IPS DF 6.9 (cell line): ENCODE results near the gene FLRT2.

Experiments
- DNase-seq: peaks from one replicate; pipeline ENCODE4 v3.0.0-alpha.2; 2013; ENCODE audit warnings: low read depth, low spot score
- H3K27ac ChIP-seq: one replicate; pipeline ENCODE4 v1.5.1; 2013; ENCODE audit warnings: low read length, control low read depth
- H3K27me3 ChIP-seq: 2 replicates; pipeline ENCODE4 v1.6.1; 2013; ENCODE audit warnings: mild to moderate bottlenecking, low read length; ENCODE audit not compliant: control insufficient read depth, insufficient read depth
- H3K36me3 ChIP-seq: 2 replicates; pipeline ENCODE4 v1.6.1; 2013; ENCODE audit warnings: low read length; ENCODE audit not compliant: control insufficient read depth, insufficient read depth
- H3K4me1 ChIP-seq: 2 replicates; pipeline ENCODE4 v1.6.1; 2013; ENCODE audit warnings: low read length; ENCODE audit not compliant: control insufficient read depth, insufficient read depth
- H3K4me3 ChIP-seq: 2 replicates; pipeline ENCODE4 v1.5.1; 2013; ENCODE audit warnings: mild to moderate bottlenecking, low read length
- H3K9me3 ChIP-seq: 2 replicates; pipeline ENCODE4 v1.6.1; 2013; ENCODE audit warnings: low read length, inconsistent platforms; ENCODE audit not compliant: control insufficient read depth, insufficient read depth
- WGBS: extraction: QIAGEN DNeasy Blood & Tissue Kit; methylation state at CpG from one replicate; pipeline ENCODE4 v1.1.7; 2013; ENCODE audit warnings: mixed read lengths, missing lambda C conversion rate; ENCODE audit not compliant: insufficient read length, insufficient coverage; 5-methylcytosine and 5-hydroxymethylcytosine counted together

The FLRT2 gene

GRCh38 chr14:85536833-85537190 lies 6.9 kb downstream of the FLRT2 start:
- Histone ChIP-seq H3K4me3 (no peak overlapping the region), H3K4me1 (peaks cover 4% of the 10 kb centered on the region; the same call in 1 of the 2 replicates), H3K27ac (no peak overlapping the region), H3K9me3 (no peaks in the 10 kb centered on the region), H3K36me3 (no peaks in the 10 kb centered on the region), H3K27me3 (peaks cover 22% of the 10 kb centered on the region)
- no CpG with 5 or more reads among the region's 1 CpG for WGBS
- no peak for DNase-seq

GRCh38 chr14:85537526-85537925 lies 7.6 kb downstream of the FLRT2 start:
- H3K27me3 ChIP-seq: peaks cover 15% of the 10 kb centered on the region
- peaks cover 4% of the 10 kb centered on the region; the same call in 1 of the 2 replicates for H3K4me1 ChIP-seq
- no CpG with 5 or more reads among the region's 3 CpGs for WGBS
- H3K36me3 ChIP-seq: no peaks in the 10 kb centered on the region
- no peak overlapping the region for H3K4me3 ChIP-seq
- no peak for DNase-seq
- no peak overlapping the region for H3K27ac ChIP-seq
- no peaks in the 10 kb centered on the region for H3K9me3 ChIP-seq

DNA sequence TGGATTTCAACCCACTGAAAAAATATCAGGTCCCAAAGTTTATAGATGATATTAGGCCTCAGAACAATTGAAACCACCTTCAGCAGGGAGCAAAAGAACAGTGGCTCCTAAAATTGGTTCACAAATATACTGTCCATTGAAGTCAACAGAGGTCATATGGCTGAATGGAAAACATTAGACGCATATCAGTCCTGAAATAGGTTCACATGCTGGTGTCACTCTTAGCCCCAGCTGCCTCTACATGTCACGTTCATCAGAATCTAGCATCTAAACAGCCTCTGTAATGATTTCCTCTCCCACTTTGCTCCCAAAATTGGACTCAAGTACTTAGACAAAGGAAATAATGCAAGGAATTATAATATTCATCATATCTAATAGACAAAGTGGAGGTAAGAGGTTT lies 8.7 kb downstream of the FLRT2 start:
- Histone ChIP-seq H3K36me3 (no peaks in the 10 kb centered on the region), H3K4me3 (no peak overlapping the region), H3K27ac (no peak overlapping the region), H3K4me1 (peaks cover 4% of the 10 kb centered on the region; the same call in 1 of the 2 replicates), H3K9me3 (no peaks in the 10 kb centered on the region), H3K27me3 (peaks cover 12% of the 10 kb centered on the region)
- no peak for DNase-seq
- no CpG with 5 or more reads among the region's 2 CpGs for WGBS

DNA sequence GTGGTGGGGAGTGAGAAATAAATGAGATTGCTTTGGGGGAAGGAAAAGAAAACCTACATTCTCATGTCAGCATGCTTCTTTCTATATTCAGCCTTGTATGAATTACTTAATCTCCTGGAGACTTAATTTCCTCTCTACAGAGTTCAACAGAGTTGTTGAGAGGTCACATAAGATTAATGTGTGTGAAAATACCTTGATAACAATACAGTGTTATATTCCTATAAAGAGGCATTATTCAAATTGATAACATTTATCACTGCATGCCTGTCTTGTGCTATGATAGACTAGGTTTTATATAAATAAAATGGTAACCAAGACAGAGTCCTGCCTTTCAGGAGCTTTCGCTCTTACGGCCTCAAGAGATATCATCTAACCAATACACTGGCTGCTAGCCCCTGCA lies 9.6 kb downstream of the FLRT2 start:
- Histone ChIP-seq H3K27me3 (peaks cover 7% of the 10 kb centered on the region), H3K9me3 (no peaks in the 10 kb centered on the region), H3K27ac (no peak overlapping the region), H3K4me1 (peaks cover 4% of the 10 kb centered on the region; the same call in 1 of the 2 replicates), H3K4me3 (no peak overlapping the region), H3K36me3 (no peaks in the 10 kb centered on the region)
- DNase-seq: no peak
- WGBS: no CpG with 5 or more reads among the region's 2 CpGs

DNA sequence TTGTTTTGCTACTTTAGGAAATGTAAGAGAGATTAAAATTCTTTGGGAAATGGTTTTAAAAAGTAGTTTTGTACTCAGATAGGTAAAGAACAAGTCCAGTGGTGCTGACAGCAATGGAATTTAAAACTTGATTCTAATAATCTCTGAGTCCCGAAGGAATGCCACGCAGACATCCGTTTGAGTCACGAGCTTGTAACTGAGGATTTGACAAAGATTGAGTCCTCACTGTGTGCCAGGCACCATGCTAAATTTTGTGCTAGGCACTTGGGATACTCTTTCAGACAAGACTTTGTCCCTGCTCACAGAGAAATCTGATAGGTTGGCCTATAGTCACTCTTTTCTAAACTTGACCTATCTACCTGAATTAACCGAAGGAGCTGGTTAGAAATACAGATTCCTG lies 12.7 kb downstream of the FLRT2 start:
- H3K4me1 ChIP-seq: no peaks in the 10 kb centered on the region; the same call in 1 of the 2 replicates
- WGBS: no CpG with 5 or more reads among the region's 5 CpGs
- no peak overlapping the region for H3K27ac ChIP-seq
- no peaks in the 10 kb centered on the region for H3K36me3 ChIP-seq
- H3K9me3 ChIP-seq: no peaks in the 10 kb centered on the region
- H3K4me3 ChIP-seq: no peak overlapping the region
- no peak for DNase-seq
- H3K27me3 ChIP-seq: no peaks in the 10 kb centered on the region; the same call in 1 of the 2 replicates

GRCh38 chr14:85545738-85546137 lies 15.8 kb downstream of the FLRT2 start:
- WGBS: no CpG with 5 or more reads among the region's 3 CpGs
- H3K27ac ChIP-seq: no peak overlapping the region
- no peak overlapping the region for H3K4me3 ChIP-seq
- no peaks in the 10 kb centered on the region; the same call in 1 of the 2 replicates for H3K4me1 ChIP-seq
- H3K9me3 ChIP-seq: no peaks in the 10 kb centered on the region
- DNase-seq: no peak
- no peaks in the 10 kb centered on the region; the same call in 1 of the 2 replicates for H3K27me3 ChIP-seq
- no peaks in the 10 kb centered on the region for H3K36me3 ChIP-seq

DNA sequence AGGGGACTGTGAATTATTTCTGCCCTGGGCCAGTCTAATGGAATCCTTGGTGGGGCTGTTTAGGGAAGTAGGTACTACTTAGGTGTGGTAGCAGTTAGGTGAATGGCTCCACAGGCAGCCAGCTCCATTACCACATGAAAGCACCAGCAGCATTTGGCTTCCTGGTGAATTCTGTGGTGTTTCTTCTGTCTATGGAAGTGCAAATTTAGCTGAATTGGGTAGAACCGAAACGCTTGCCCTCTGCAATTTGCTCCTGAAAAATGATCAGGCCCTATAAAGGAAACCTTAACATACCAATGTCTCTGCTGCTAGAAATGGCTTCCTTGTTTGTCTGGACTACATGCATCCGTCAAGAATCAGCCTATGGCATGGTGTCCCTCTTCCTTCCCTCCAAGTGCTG lies 16.4 kb downstream of the FLRT2 start:
- Histone ChIP-seq H3K27me3 (no peaks in the 10 kb centered on the region; the same call in 1 of the 2 replicates), H3K27ac (no peak overlapping the region), H3K9me3 (no peaks in the 10 kb centered on the region), H3K4me1 (no peaks in the 10 kb centered on the region; the same call in 1 of the 2 replicates), H3K4me3 (no peak overlapping the region), H3K36me3 (no peaks in the 10 kb centered on the region)
- DNase-seq: no peak
- no CpG with 5 or more reads among the region's 3 CpGs for WGBS

- no peaks in the 10 kb centered on the region for H3K36me3 ChIP-seq
- H3K4me1 ChIP-seq: no peaks in the 10 kb centered on the region; the same call in 1 of the 2 replicates
- H3K27me3 ChIP-seq: no peaks in the 10 kb centered on the region; the same call in 1 of the 2 replicates
- no peak overlapping the region for H3K27ac ChIP-seq
- WGBS: no CpG with 5 or more reads among the region's 2 CpGs
- no peak overlapping the region for H3K4me3 ChIP-seq
- DNase-seq: no peak
- H3K9me3 ChIP-seq: no peaks in the 10 kb centered on the region
Measured at GRCh38 chr14:85549697-85550096, 19.8 kb downstream of the FLRT2 start.

- no peaks in the 10 kb centered on the region for H3K9me3 ChIP-seq
- no peaks in the 10 kb centered on the region for H3K4me1 ChIP-seq
- WGBS: no CpG with 5 or more reads among the region's 3 CpGs
- DNase-seq: no peak
- no peaks in the 10 kb centered on the region for H3K36me3 ChIP-seq
- H3K27ac ChIP-seq: no peak overlapping the region
- H3K27me3 ChIP-seq: no peaks in the 10 kb centered on the region
- H3K4me3 ChIP-seq: no peak overlapping the region
Measured at GRCh38 chr14:85554106-85554505, 24.2 kb downstream of the FLRT2 start.

DNA sequence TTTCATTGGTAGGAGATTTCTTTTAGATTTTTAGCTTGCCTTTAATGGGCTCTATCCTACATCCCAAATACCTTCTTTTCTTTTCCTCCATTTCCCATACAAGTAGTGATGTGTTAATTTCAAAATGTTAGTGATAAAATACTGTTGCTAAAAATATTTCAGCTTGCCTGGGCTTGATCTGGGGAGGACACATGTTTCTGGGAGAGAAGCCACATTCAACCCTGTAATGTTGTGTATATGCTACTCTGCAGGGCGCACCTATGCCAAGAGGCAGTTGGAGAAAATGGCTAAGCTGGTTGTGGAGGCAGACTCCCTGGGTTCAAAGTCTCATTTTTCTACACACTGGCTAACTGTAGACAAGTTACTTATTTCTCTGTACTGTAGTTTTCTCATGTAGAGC lies 26.3 kb downstream of the FLRT2 start:
- Histone ChIP-seq H3K27ac (no peak overlapping the region), H3K27me3 (no peaks in the 10 kb centered on the region), H3K36me3 (no peaks in the 10 kb centered on the region), H3K4me1 (no peaks in the 10 kb centered on the region), H3K4me3 (no peak overlapping the region), H3K9me3 (no peaks in the 10 kb centered on the region)
- no CpG with 5 or more reads among the region's 1 CpG for WGBS
- DNase-seq: no peak

GRCh38 chr14:85558505-85558904 lies 28.6 kb downstream of the FLRT2 start:
- Histone ChIP-seq H3K9me3 (no peaks in the 10 kb centered on the region), H3K4me1 (no peaks in the 10 kb centered on the region), H3K27ac (no peak overlapping the region), H3K36me3 (no peaks in the 10 kb centered on the region), H3K27me3 (no peaks in the 10 kb centered on the region), H3K4me3 (no peak overlapping the region)
- DNase-seq: no peak
- no CpG with 5 or more reads among the region's 2 CpGs for WGBS
